GM20000 (cell line): Measurements from ENCODE around the gene WDR45B.

Experiments
- DNase-seq: peaks from one replicate; pipeline ENCODE4 v3.0.0; 2012; ENCODE audit warnings: low spot score
- TF ChIP-seq, protein P1 (sequence below): IDR thresholded peaks from 2 replicates; pipeline ENCODE4 v1.5.1; 2012; ENCODE audit warnings: mild to moderate bottlenecking, control low read depth; ENCODE audit errors: extremely low read depth, missing control alignments

The WDR45B gene

DNA sequence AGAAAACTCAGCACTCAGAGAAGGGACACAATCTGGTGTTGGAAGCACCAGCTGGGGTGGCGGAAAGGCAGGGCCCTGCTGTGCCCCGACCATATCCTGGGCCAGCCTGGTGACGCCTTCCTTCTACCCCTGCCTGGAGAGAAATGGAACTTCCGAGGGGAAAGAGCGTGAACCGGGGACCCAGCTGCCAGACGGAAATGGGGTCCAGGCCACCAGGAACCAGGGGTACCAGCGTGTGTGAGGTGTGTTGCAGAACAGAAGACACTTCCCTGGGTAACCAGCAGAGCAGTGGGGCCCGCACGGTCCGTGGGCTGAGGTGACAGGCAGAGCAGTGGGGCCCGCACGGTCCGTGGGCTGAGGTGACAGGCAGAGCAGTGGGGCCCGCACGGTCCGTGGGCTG is 43.5 kb upstream of the WDR45B start:
- TF ChIP-seq, protein P1, sequence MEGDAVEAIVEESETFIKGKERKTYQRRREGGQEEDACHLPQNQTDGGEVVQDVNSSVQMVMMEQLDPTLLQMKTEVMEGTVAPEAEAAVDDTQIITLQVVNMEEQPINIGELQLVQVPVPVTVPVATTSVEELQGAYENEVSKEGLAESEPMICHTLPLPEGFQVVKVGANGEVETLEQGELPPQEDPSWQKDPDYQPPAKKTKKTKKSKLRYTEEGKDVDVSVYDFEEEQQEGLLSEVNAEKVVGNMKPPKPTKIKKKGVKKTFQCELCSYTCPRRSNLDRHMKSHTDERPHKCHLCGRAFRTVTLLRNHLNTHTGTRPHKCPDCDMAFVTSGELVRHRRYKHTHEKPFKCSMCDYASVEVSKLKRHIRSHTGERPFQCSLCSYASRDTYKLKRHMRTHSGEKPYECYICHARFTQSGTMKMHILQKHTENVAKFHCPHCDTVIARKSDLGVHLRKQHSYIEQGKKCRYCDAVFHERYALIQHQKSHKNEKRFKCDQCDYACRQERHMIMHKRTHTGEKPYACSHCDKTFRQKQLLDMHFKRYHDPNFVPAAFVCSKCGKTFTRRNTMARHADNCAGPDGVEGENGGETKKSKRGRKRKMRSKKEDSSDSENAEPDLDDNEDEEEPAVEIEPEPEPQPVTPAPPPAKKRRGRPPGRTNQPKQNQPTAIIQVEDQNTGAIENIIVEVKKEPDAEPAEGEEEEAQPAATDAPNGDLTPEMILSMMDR: no peak
- no peak for DNase-seq

DNA sequence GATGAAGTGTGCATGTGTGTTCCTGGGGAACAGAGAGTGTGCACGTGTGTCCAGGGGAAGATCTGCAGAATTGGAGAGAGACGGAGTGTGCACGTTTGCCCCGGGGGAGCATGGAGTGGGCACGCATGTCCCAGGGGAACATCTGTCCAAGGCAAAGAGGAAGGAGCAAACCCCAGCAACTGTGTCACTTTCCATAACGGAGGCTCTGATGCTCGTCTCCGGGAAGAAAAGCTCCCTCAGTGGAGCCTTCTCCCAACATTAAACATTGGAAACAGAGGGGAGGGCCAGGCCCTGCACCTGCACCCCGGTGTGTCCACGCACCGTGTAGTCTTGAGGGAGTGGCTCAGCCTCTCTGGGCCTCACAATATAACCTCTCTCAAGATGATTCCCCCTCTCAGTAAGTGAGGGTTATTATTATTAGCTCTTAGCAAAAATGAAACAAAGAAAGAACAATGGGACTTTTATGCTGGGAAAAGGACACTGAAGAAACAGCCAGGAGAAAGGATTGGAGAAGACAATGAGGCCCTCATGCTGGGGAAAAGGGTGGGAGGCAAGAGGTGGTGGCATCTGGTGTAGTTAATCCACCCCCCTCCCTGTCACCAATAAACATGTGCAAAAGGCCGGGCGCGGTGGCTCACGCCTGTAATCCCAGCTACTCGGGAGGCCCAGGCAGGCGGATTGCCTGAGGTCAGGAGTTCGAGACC is 42.7 kb upstream of the WDR45B start:
- TF ChIP-seq, protein P1: no peak
- DNase-seq: no peak

DNA sequence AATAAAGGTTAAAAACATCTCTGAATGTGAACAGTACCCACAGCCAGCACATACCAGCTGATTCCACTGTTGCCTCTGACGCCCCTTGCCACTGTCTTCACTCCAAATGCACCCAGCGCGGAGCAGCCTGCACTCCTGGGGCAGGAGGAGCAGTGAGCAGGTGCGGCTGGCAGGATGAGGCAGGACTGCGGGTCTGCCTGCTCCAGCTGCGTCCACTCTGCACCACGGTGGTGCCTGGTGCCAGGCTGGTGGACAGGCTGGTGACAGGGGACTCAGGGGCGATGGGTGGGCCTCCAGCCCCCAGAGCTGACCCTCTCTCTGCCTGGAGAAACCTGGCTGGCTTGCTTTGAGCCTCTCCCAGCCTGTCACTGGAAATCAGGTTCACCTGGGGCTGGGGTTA is 40.8 kb upstream of the WDR45B start:
- TF ChIP-seq, protein P1: no peak

DNA sequence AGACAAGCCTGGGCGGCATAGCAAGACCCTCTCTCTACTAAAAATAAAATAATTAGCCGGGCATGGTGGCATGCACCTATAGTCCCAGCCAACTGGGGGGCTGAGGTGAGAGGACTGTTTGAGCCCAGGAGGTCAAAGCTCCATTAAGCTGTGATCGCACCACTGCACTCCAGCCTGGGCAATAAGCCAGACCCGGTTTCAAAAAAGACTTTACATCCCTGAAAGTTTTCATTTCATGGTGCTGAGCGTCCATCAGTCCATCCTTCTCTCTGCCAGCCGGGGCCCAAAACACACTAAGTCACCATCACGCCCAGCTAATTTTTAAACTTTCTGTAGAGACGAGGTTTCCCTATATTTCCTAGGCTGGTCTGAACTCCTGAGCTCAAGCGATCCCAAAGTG is 39.6 kb upstream of the WDR45B start:
- TF ChIP-seq, protein P1: no peak
- no peak for DNase-seq

More for the DNA sequence above, 40.8 kb upstream of the WDR45B start:
- DNase-seq: no peak

DNA sequence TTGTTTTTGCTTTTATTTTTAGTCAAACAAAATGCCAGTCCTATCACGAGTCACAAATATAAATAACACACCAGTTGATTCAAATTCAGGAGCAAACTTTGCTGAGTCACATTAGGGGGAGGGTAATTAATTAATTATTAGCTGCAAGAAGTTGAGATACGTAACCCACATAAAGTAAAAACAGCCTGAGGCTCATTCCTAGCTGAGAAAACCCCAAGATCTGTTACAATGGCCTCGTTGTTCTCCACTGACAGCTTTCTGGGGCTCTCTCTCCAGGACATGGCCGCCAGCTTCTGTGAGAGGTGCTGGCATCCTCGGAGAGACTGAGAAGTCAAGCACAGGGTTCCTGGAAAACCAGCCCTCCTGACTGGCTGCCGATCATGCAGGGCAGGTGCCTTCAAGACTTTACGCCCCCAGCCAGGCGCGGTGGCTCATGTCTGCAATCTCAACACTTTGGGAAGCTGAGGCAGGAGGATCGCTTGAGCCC is 39.2 kb upstream of the WDR45B start:
- DNase-seq: no peak

DNA sequence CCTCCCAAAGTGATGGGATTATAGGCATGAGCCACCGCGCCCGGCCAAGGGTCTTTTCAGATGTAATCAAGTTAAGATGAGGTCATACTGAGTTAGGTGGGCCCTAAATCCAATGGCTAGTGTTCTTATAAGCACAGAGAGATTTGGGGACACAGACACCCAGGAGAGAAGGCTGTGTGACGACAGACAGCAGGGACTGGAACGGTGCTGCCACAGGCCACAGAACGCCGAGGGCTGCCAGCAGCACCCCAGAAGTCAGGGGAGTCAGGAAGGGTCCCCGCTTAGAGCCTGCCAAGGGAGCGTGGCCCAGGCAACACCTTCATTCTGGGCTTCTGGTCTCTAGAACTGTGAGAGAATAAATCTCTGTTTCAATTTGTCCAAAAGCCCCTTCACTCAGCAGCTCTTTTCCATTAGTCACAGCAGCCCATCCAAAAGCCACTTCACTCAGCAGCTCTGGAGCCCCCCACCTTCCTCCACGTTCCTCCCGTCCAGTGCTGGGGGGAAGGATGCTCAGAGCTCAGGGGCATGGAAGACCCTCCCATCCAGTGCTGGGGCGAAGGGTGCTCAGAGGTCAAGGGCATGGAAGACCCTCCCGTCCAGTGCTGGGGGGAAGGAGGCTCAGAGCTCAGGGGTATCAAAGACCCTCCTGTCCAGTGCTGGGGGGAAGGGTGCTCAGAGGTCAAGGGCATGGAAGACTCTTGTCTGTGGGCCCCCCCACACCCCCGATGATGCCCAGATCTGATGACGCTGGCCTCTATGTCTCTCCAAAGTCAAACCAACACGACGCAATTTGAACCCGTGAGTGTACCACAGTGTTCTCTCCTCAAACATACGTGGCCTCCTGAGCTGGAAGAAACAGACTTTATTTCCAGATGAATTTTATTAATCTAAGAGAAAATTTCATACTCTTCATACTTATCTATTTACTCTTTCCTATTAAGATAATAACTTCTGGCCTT is 38.4 kb upstream of the WDR45B start:
- DNase-seq: no peak
- TF ChIP-seq, protein P1: no peak

More for the DNA sequence above, 39.2 kb upstream of the WDR45B start:
- TF ChIP-seq, protein P1: no peak

DNA sequence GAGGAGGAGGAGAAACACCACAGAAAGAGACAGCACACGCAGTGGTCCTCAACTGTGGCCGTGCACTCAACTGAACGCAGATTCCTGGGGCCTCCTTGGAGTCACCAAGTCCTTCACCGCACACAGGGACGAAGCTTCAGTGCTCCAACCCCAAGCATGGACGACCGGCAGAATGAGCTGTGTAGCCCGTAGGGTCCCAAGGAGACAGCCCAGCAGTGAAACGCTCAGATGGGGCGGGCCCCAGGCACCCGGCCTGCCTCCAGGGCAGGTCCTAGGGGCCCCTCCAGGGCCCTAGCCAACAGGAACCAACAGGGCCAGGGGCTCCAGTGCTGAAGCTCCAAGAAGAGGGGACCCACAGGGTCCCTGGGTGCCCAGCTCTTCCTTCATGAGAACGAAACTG is 37.0 kb upstream of the WDR45B start:
- TF ChIP-seq, protein P1: no peak
- DNase-seq: no peak
